CD8-positive, alpha-beta memory T cell (primary cell): Measurements from ENCODE around the gene PARD3. TPM values are rescaled to one million over a fixed set of nuclear protein-coding genes. Genes with fewer than 3 reads are reported as not detected.

ENCODE experiments used
- CTCF ChIA-PET: fragments of 350-600 bp; sonication (Branson Sonifier 250); formaldehyde crosslinking; loops from one replicate; lab custom pipeline; 2021; ENCODE audit warnings: antibody characterized with exemption; lab: Charles Lee
- POLR2A ChIA-PET: fragments of 350-600 bp; sonication (Branson Sonifier 250); formaldehyde crosslinking; loops from one replicate; lab custom pipeline; 2021; ENCODE audit warnings: antibody characterized with exemption; lab: Charles Lee
- DNase-seq, 5 donors: peaks; one replicate each; pipeline versions ENCODE4 v3.0.0 to v3.0.0-alpha.2; 2020 to 2022; ENCODE audit warnings: mixed read lengths in 1 of 5
- H3K27ac ChIP-seq: one replicate; pipeline ENCODE4 v1.7.0; 2013; ENCODE audit warnings: low read depth, mild to moderate bottlenecking, low read length, moderate library complexity
- H3K27me3 ChIP-seq: 2 replicates; pipeline ENCODE4 v1.7.0; 2013; ENCODE audit warnings: low read length, mild to moderate bottlenecking; ENCODE audit not compliant: insufficient read depth, poor library complexity, severe bottlenecking
- H3K36me3 ChIP-seq: 2 replicates; pipeline ENCODE4 v1.7.0; 2013; ENCODE audit warnings: mild to moderate bottlenecking, low read length, moderate library complexity; ENCODE audit not compliant: insufficient read depth
- H3K4me1 ChIP-seq: 2 replicates; pipeline ENCODE4 v1.7.0; 2013; ENCODE audit warnings: mild to moderate bottlenecking, low read length, moderate library complexity; ENCODE audit not compliant: insufficient read depth
- H3K4me3 ChIP-seq: 2 replicates; pipeline ENCODE4 v1.7.0; 2013; ENCODE audit warnings: mild to moderate bottlenecking, low read length
- H3K9me3 ChIP-seq: 2 replicates; pipeline ENCODE4 v1.7.0; 2013; ENCODE audit warnings: mild to moderate bottlenecking, low read length
- H3K27ac Mint-ChIP-seq, 8 donors: one replicate each; pipeline ENCODE4 v1.8.0; 2020 to 2021; ENCODE audit warnings: mixed read lengths in 8 of 8, mild to moderate bottlenecking in 6 of 8, inconsistent platforms in 3 of 8, moderate library complexity in 3 of 8
- H3K27me3 Mint-ChIP-seq, 2 donors: one replicate each; pipeline ENCODE4 v1.8.0; 2020 to 2021; ENCODE audit warnings: mixed read lengths in 2 of 2, mild to moderate bottlenecking in 1 of 2, moderate library complexity in 1 of 2
- H3K36me3 Mint-ChIP-seq, 3 donors: one replicate each; pipeline ENCODE4 v1.8.0; 2020 to 2021; ENCODE audit warnings: mixed read lengths in 3 of 3, inconsistent platforms in 1 of 3, mild to moderate bottlenecking in 1 of 3
- H3K4me1 Mint-ChIP-seq, 3 donors: one replicate each; pipeline ENCODE4 v1.8.0; 2020 to 2021; ENCODE audit warnings: mixed read lengths in 3 of 3, inconsistent platforms in 1 of 3, mild to moderate bottlenecking in 1 of 3
- H3K4me3 Mint-ChIP-seq, 7 donors: one replicate each; pipeline ENCODE4 v1.8.0; 2020 to 2021; ENCODE audit warnings: mixed read lengths in 7 of 7, mild to moderate bottlenecking in 6 of 7, moderate library complexity in 4 of 7, inconsistent platforms in 2 of 7
- H3K9me3 Mint-ChIP-seq, 5 donors: one replicate each; pipeline ENCODE4 v1.8.0; 2020 to 2022; ENCODE audit warnings: mixed read lengths in 5 of 5, mild to moderate bottlenecking in 3 of 5, moderate library complexity in 2 of 5, inconsistent platforms in 1 of 5
- polyA plus RNA-seq: library from polyadenylated mRNA; unstranded; fragments of 300-500 nt; fragmentation: Illumina TruSeq; gene quantifications from one replicate; pipeline ENCODE4 v1.2.3, GENCODE V29; 2021
- total RNA-seq, 2 experiments: library from RNA; stranded (reverse); gene quantifications; one replicate each; pipeline ENCODE4 v1.2.3, GENCODE V29; 2021

Gene PARD3
- total and polyA plus RNA-seq, 3 experiments from 2014 or later: 0.27 to 0.46 TPM; not detected in 1

- no peaks in the 10 kb centered on the region for H3K36me3 ChIP-seq
- H3K9me3 ChIP-seq: no peaks in the 10 kb centered on the region
- ChIA-PET CTCF (no interaction called here), POLR2A (no interaction called here)
- Mint-ChIP-seq H3K4me1 (peaks cover 0 to 5% (median 0%) of the 10 kb centered on the region in 3 donors), H3K27me3 (no peaks in the 10 kb centered on the region), H3K27ac (no peak overlapping the region), H3K4me3 (no peak overlapping the region), H3K9me3 (no peaks in the 10 kb centered on the region), H3K36me3 (no peaks in the 10 kb centered on the region)
- no peak for DNase-seq
- H3K27ac ChIP-seq: no peak overlapping the region
- H3K4me3 ChIP-seq: no peak overlapping the region
- H3K27me3 ChIP-seq: no peaks in the 10 kb centered on the region
- H3K4me1 ChIP-seq: no peaks in the 10 kb centered on the region
Measured at GRCh38 chr10:34834274-34834673, 19.2 kb upstream of the PARD3 start.

- no peaks in the 10 kb centered on the region for H3K36me3 Mint-ChIP-seq
- no peak for DNase-seq
- no peak overlapping the region for H3K4me3 Mint-ChIP-seq
- no peak overlapping the region for H3K27ac Mint-ChIP-seq
- ChIA-PET CTCF (no interaction called here), POLR2A (no interaction called here)
- Histone ChIP-seq H3K27me3 (no peaks in the 10 kb centered on the region), H3K27ac (no peak overlapping the region), H3K9me3 (no peaks in the 10 kb centered on the region), H3K4me1 (no peaks in the 10 kb centered on the region), H3K36me3 (no peaks in the 10 kb centered on the region), H3K4me3 (no peak overlapping the region)
- H3K4me1 Mint-ChIP-seq: peaks cover 0 to 5% (median 0%) of the 10 kb centered on the region in 3 donors
- no peaks in the 10 kb centered on the region for H3K9me3 Mint-ChIP-seq
- H3K27me3 Mint-ChIP-seq: peaks cover 2% of the 10 kb centered on the region in 2 donors
Measured at GRCh38 chr10:34830217-34830822, 15.2 kb upstream of the PARD3 start.

GRCh38 chr10:34826857-34827766 lies 12.0 kb upstream of the PARD3 start:
- no peaks in the 10 kb centered on the region for H3K27me3 ChIP-seq
- Mint-ChIP-seq H3K4me3 (no peak overlapping the region), H3K36me3 (no peaks in the 10 kb centered on the region), H3K27ac (no peak overlapping the region), H3K9me3 (peaks cover 0 to 3% (median 0%) of the 10 kb centered on the region in 5 donors), H3K4me1 (peaks cover 0 to 5% (median 0%) of the 10 kb centered on the region in 3 donors), H3K27me3 (peaks cover 6 to 12% of the 10 kb centered on the region in 2 donors)
- POLR2A ChIA-PET: no interaction called here
- no peak overlapping the region for H3K27ac ChIP-seq
- no peaks in the 10 kb centered on the region for H3K36me3 ChIP-seq
- CTCF ChIA-PET: no interaction called here
- DNase-seq: no peak
- no peaks in the 10 kb centered on the region for H3K4me1 ChIP-seq
- H3K4me3 ChIP-seq: no peak overlapping the region
- no peaks in the 10 kb centered on the region for H3K9me3 ChIP-seq

GRCh38 chr10:34826221-34826620 lies 11.1 kb upstream of the PARD3 start:
- DNase-seq: no peak
- no peak overlapping the region for H3K27ac Mint-ChIP-seq
- peaks cover 8 to 12% of the 10 kb centered on the region in 2 donors for H3K27me3 Mint-ChIP-seq
- H3K9me3 Mint-ChIP-seq: peaks cover 0 to 4% (median 0%) of the 10 kb centered on the region in 5 donors
- Histone ChIP-seq H3K36me3 (no peaks in the 10 kb centered on the region), H3K9me3 (no peaks in the 10 kb centered on the region), H3K27me3 (no peaks in the 10 kb centered on the region), H3K4me1 (no peaks in the 10 kb centered on the region), H3K27ac (no peak overlapping the region), H3K4me3 (no peak overlapping the region)
- ChIA-PET POLR2A (no interaction called here), CTCF (no interaction called here)
- peaks cover 0 to 5% (median 0%) of the 10 kb centered on the region in 3 donors for H3K4me1 Mint-ChIP-seq
- no peaks in the 10 kb centered on the region for H3K36me3 Mint-ChIP-seq
- H3K4me3 Mint-ChIP-seq: no peak overlapping the region

- Histone ChIP-seq H3K9me3 (no peaks in the 10 kb centered on the region), H3K27ac (no peak overlapping the region), H3K4me3 (no peak overlapping the region), H3K27me3 (no peaks in the 10 kb centered on the region), H3K36me3 (no peaks in the 10 kb centered on the region), H3K4me1 (no peaks in the 10 kb centered on the region)
- Mint-ChIP-seq H3K9me3 (peaks cover 0 to 4% (median 0%) of the 10 kb centered on the region in 5 donors), H3K36me3 (no peaks in the 10 kb centered on the region), H3K4me1 (peaks cover 0 to 4% (median 0%) of the 10 kb centered on the region in 3 donors), H3K27ac (no peak overlapping the region), H3K27me3 (peaks cover 8 to 12% of the 10 kb centered on the region in 2 donors), H3K4me3 (no peak overlapping the region)
- POLR2A ChIA-PET: no interaction called here
- CTCF ChIA-PET: no interaction called here
- DNase-seq: no peak
Measured at GRCh38 chr10:34825414-34825813, 10.3 kb upstream of the PARD3 start.

GRCh38 chr10:34824870-34825269 lies 9.8 kb upstream of the PARD3 start:
- Mint-ChIP-seq H3K36me3 (no peaks in the 10 kb centered on the region), H3K27me3 (peaks cover 8 to 12% of the 10 kb centered on the region in 2 donors), H3K4me3 (no peak overlapping the region), H3K4me1 (no peaks in the 10 kb centered on the region), H3K9me3 (peaks cover 0 to 4% (median 0%) of the 10 kb centered on the region in 5 donors), H3K27ac (no peak overlapping the region)
- H3K27me3 ChIP-seq: no peaks in the 10 kb centered on the region
- no peak for DNase-seq
- H3K36me3 ChIP-seq: no peaks in the 10 kb centered on the region
- H3K27ac ChIP-seq: no peak overlapping the region
- no peaks in the 10 kb centered on the region for H3K9me3 ChIP-seq
- H3K4me1 ChIP-seq: no peaks in the 10 kb centered on the region
- CTCF ChIA-PET: no interaction called here
- POLR2A ChIA-PET: no interaction called here
- H3K4me3 ChIP-seq: no peak overlapping the region

- H3K27me3 Mint-ChIP-seq: peaks cover 12 to 30% of the 10 kb centered on the region in 2 donors
- no peak overlapping the region for H3K4me3 Mint-ChIP-seq
- H3K27ac Mint-ChIP-seq: no peak overlapping the region
- peaks cover 0 to 4% (median 0%) of the 10 kb centered on the region in 5 donors for H3K9me3 Mint-ChIP-seq
- H3K36me3 Mint-ChIP-seq: no peaks in the 10 kb centered on the region
- Histone ChIP-seq H3K27ac (no peak overlapping the region), H3K27me3 (no peaks in the 10 kb centered on the region), H3K36me3 (no peaks in the 10 kb centered on the region), H3K9me3 (no peaks in the 10 kb centered on the region), H3K4me3 (no peak overlapping the region), H3K4me1 (no peaks in the 10 kb centered on the region)
- DNase-seq: no peak
- CTCF ChIA-PET: interaction anchor here (0.6 kb wide), 1 partner anchor 675 kb away, joined by 3 read pairs; no protein-coding TSS in a partner anchor
- POLR2A ChIA-PET: no interaction called here
- no peaks in the 10 kb centered on the region for H3K4me1 Mint-ChIP-seq
Measured at GRCh38 chr10:34821587-34822585, 6.8 kb upstream of the PARD3 start.
